Liver (tissue), 3 donors: ENCODE measurements around the gene FREM1.

Source experiments
- CTCF ChIP-seq: fragments of 150-350 bp; IDR thresholded peaks from 2 replicates; pipeline ENCODE4 v1.5.1; 2017; ENCODE audit warnings: improper control_type of control experiment, low read depth, low read length; ENCODE audit not compliant: missing input control
- EGR1 ChIP-seq, 2 donors: IDR thresholded peaks; 2 replicates each; pipeline ENCODE4 v1.6.1; 2016 to 2018; ENCODE audit warnings: antibody characterized with exemption in 2 of 2, low read depth in 2 of 2
- GABPA ChIP-seq, 2 donors: IDR thresholded peaks in 1 of 2; conservative IDR thresholded peaks in 1 of 2; 2 replicates each; pipeline ENCODE4 v1.6.1; 2016; ENCODE audit warnings: antibody characterized with exemption in 2 of 2, mild to moderate bottlenecking in 1 of 2, moderate library complexity in 1 of 2
- NR2F2 ChIP-seq: IDR thresholded peaks from 2 replicates; pipeline ENCODE4 v1.6.1; 2016; ENCODE audit warnings: antibody characterized with exemption
- RAD21 ChIP-seq, 2 donors: IDR thresholded peaks; 2 replicates each; pipeline ENCODE4 v1.6.1; 2016; ENCODE audit warnings: antibody characterized with exemption in 2 of 2, mild to moderate bottlenecking in 2 of 2
- REST ChIP-seq: IDR thresholded peaks from 2 replicates; pipeline ENCODE4 v1.6.1; 2016; ENCODE audit warnings: antibody characterized with exemption, mild to moderate bottlenecking
- donor health status: healthy.
- donor health status: healthy.

- TF ChIP-seq REST (no peak), GABPA (IDR thresholded peaks at IDR 0.05 in 1 of 2, conservative IDR thresholded peaks at IDR 0.05 in 1 of 2) (no peak), CTCF (no peak), RAD21 (IDR thresholded peaks at IDR 0.05) (no peak), EGR1 (IDR thresholded peaks at IDR 0.05; ENCODE audit: low read depth in 2 of 2) (no peak), NR2F2 (no peak)
Measured at GRCh38 chr9:14783358-14783757, 126.9 kb downstream of the FREM1 start.
